GM18508 (cell line): ENCODE data around the gene SLITRK5.

Experiments
- ATAC-seq: cut with Tn5 transposase; IDR thresholded peaks from one replicate; pipeline ENCODE4 v1.9.1; 2021; ENCODE audit warnings: moderate number of reproducible peaks; ENCODE audit not compliant: insufficient read depth, unreplicated experiment

SLITRK5 gene

GRCh38 chr13:87671031-87671752, at the start of gene SLITRK5:
SLITRK5 (plus strand) TSS chr13:87671371; CDS start chr13:87675389, 4,018 bp downstream.
- ATAC-seq, result no peak

- no peak for ATAC-seq
These were observed 48.2 kb upstream of the SLITRK5 start for GRCh38 chr13:87622971-87623370.

- ATAC-seq, result no peak
These were observed 14.9 kb upstream of the SLITRK5 start for GRCh38 chr13:87656306-87656705.

GRCh38 chr13:87661471-87661870, 9.7 kb upstream of the SLITRK5 start:
- ATAC-seq, result no peak

- no peak for ATAC-seq
These were observed 4.3 kb upstream of the SLITRK5 start for GRCh38 chr13:87666831-87667230.

- ATAC-seq, result no peak
These were observed 3.5 kb upstream of the SLITRK5 start for GRCh38 chr13:87667686-87668085.

- ATAC-seq, result no peak
These were observed 1.7 kb upstream of the SLITRK5 start for GRCh38 chr13:87669379-87669978.

- ATAC-seq, result no peak
These were observed 808 bp downstream of the SLITRK5 start for GRCh38 chr13:87671753-87672605.

GRCh38 chr13:87674247-87674738, 3.1 kb downstream of the SLITRK5 start:
- ATAC-seq, result no peak

- ATAC-seq, result no peak
These were observed 4.7 kb downstream of the SLITRK5 start for GRCh38 chr13:87675851-87676250.

- no peak for ATAC-seq
These were observed 5.3 kb downstream of the SLITRK5 start for GRCh38 chr13:87676254-87677042.

- no peak for ATAC-seq
These were observed 5.9 kb downstream of the SLITRK5 start for GRCh38 chr13:87677043-87677495.

GRCh38 chr13:87677496-87678371, 6.6 kb downstream of the SLITRK5 start:
- ATAC-seq, result no peak

- no peak for ATAC-seq
These were observed 7.2 kb downstream of the SLITRK5 start for GRCh38 chr13:87678372-87678752.

GRCh38 chr13:87680298-87680697, 9.1 kb downstream of the SLITRK5 start:
- no peak for ATAC-seq

GRCh38 chr13:87684850-87685742, 13.9 kb downstream of the SLITRK5 start:
- no peak for ATAC-seq

GRCh38 chr13:87696458-87696857, 25.3 kb downstream of the SLITRK5 start:
- ATAC-seq, result no peak

- no peak for ATAC-seq
These were observed 27.1 kb downstream of the SLITRK5 start for GRCh38 chr13:87698268-87698667.
